Natural killer cell (primary cell): ENCODE measurements around the gene RUVBL1. TPM values are rescaled to one million over a fixed set of nuclear protein-coding genes. Genes with fewer than 3 reads are reported as not detected.

Source experiments
- ATAC-seq, 3 donors: fragments of 150-1000 bp in 2 of 3; fragments of 200-7000 bp in 1 of 3; cut with Tn5 transposase; 1 replicate in 1 of 3; 2 replicates in 2 of 3; pipeline ENCODE4 v1.10.0; 2021; ENCODE audit warnings: mild to moderate bottlenecking in 2 of 3, moderate library complexity in 2 of 3
- DNase-seq, 2 donors: peaks; one replicate each; pipeline versions ENCODE4 v3.0.0 to v3.0.0-alpha.2; 2013 to 2021; ENCODE audit warnings: mixed read lengths in 1 of 2
- H3K27ac ChIP-seq: one replicate; pipeline ENCODE4 v1.5.1; 2013; ENCODE audit warnings: mild to moderate bottlenecking, low read length
- H3K27me3 ChIP-seq: one replicate; pipeline ENCODE4 v1.6.1; 2013; ENCODE audit warnings: low read length; ENCODE audit not compliant: control insufficient read depth, insufficient read depth
- H3K36me3 ChIP-seq: one replicate; pipeline ENCODE4 v1.6.1; 2013; ENCODE audit warnings: low read length; ENCODE audit not compliant: control insufficient read depth, insufficient read depth
- H3K4me1 ChIP-seq: one replicate; pipeline ENCODE4 v1.6.1; 2013; ENCODE audit warnings: low read length; ENCODE audit not compliant: control insufficient read depth, insufficient read depth
- H3K4me3 ChIP-seq: one replicate; pipeline ENCODE4 v1.5.1; 2013; ENCODE audit warnings: low read length
- H3K9me3 ChIP-seq: one replicate; pipeline ENCODE4 v1.6.1; 2013; ENCODE audit warnings: low read length; ENCODE audit not compliant: control insufficient read depth, insufficient read depth
- H3K27ac Mint-ChIP-seq, 2 donors: one replicate each; pipeline ENCODE4 v1.8.0; 2022; ENCODE audit warnings: mild to moderate bottlenecking in 2 of 2, mixed read lengths in 2 of 2, moderate library complexity in 1 of 2
- H3K27me3 Mint-ChIP-seq, 2 donors: one replicate each; pipeline ENCODE4 v1.8.0; 2022; ENCODE audit warnings: low read depth in 2 of 2, mixed read lengths in 2 of 2
- H3K36me3 Mint-ChIP-seq: one replicate; pipeline ENCODE4 v1.8.0; 2022; ENCODE audit warnings: mixed read lengths
- H3K4me1 Mint-ChIP-seq, 2 donors: one replicate each; pipeline ENCODE4 v1.8.0; 2022; ENCODE audit warnings: mixed read lengths in 2 of 2
- H3K4me3 Mint-ChIP-seq: one replicate; pipeline ENCODE4 v1.8.0; 2022; ENCODE audit warnings: mild to moderate bottlenecking, moderate library complexity, mixed read lengths
- H3K9me3 Mint-ChIP-seq, 2 donors: one replicate each; pipeline ENCODE4 v1.8.0; 2022; ENCODE audit warnings: mixed read lengths in 2 of 2
- WGBS: methylation state at CpG from one replicate; pipeline ENCODE4 v1.1.7; 2013; ENCODE audit warnings: missing lambda C conversion rate; ENCODE audit not compliant: insufficient coverage; 5-methylcytosine and 5-hydroxymethylcytosine counted together
- intact Hi-C: fragments of 100-400 bp; cut with micrococcal nuclease; formaldehyde crosslinking; loops from one replicate; pipeline ENCODE4 v1.14.2; 2022
- total RNA-seq, 4 donors: library from RNA; stranded (reverse); fragments of 120-200 nt in 1 of 4; gene quantifications; one replicate each; pipeline versions ENCODE4 v1.2.3 to v1.2.4, GENCODE V29; 2013 to 2022
- TF ChIP-seq, protein P1 (sequence below): fragments of 200-600 bp; IDR thresholded peaks from one replicate; pipeline ENCODE4 v1.8.0; 2022; ENCODE audit warnings: antibody characterized with exemption

Gene RUVBL1
- total RNA-seq, 3 donors from 2014 or later (not counting 1 experiment from before 2014, with no cell fraction given): 11.9 to 18.5 (median 14.1) TPM

DNA sequence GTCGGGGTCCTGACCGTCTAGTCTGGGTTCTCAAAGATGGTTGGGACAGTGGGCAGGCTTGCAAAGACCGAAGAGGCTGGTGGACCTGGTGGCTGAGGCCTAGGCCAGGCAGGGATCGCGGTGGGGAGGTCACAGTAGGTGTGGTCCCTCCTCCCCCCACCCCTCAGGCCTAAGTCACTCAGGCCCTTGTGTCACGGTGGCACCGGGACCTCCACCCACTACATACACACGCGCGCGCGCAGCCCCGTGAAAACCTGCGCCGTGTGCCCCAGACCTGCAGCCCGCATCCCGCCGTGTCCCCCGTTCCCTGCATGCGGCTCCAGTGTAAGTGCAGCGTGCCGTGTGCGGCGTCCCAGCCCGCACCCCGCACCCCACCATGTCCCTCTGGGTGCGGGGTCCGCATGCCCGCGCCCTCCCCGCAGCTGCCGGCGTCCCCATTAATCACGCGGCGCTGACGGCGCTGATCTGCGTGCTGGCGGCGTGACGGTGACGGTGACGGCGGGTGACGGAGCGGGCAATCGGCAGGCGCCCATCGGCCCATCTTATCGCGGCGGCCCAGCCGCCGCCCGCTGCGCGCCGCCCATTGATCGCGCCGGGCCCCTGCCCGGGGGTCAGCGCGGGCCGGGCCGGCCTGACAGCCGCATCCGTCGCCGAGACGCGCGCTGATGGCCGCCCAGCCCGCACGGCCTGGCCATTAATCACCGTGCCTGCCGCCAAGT, 47.0 kb downstream of the RUVBL1 start:
- Mint-ChIP-seq H3K9me3 (no peaks in the 10 kb centered on the region), H3K4me1 (peaks cover 0 to 13% of the 10 kb centered on the region in 2 donors), H3K27me3 (no peaks in the 10 kb centered on the region), H3K36me3 (no peaks in the 10 kb centered on the region), H3K4me3 (peak overlapping the region; percentile 83), H3K27ac (peak overlapping the region in 1 of 2 donors; percentile 74)
- intact Hi-C loops: loop anchor here (5.0 kb wide), 1 partner anchor 531 kb away; no protein-coding TSS in a partner anchor
- TF ChIP-seq, protein P1, sequence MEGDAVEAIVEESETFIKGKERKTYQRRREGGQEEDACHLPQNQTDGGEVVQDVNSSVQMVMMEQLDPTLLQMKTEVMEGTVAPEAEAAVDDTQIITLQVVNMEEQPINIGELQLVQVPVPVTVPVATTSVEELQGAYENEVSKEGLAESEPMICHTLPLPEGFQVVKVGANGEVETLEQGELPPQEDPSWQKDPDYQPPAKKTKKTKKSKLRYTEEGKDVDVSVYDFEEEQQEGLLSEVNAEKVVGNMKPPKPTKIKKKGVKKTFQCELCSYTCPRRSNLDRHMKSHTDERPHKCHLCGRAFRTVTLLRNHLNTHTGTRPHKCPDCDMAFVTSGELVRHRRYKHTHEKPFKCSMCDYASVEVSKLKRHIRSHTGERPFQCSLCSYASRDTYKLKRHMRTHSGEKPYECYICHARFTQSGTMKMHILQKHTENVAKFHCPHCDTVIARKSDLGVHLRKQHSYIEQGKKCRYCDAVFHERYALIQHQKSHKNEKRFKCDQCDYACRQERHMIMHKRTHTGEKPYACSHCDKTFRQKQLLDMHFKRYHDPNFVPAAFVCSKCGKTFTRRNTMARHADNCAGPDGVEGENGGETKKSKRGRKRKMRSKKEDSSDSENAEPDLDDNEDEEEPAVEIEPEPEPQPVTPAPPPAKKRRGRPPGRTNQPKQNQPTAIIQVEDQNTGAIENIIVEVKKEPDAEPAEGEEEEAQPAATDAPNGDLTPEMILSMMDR: no peak
- no peak overlapping the region for H3K27ac ChIP-seq
- peaks cover 19% of the 10 kb centered on the region for H3K36me3 ChIP-seq
- H3K4me3 ChIP-seq: peak overlapping the region; percentile 33
- peaks cover 24% of the 10 kb centered on the region for H3K4me1 ChIP-seq
- 8% methylated on average over 79 of the region's 79 CpGs for WGBS
- no peaks in the 10 kb centered on the region for H3K9me3 ChIP-seq
- ATAC-seq: peak in 2 of 3 donors; percentile 25 to 43
- H3K27me3 ChIP-seq: peaks cover 4% of the 10 kb centered on the region
- peak; percentile 47 to 66 for DNase-seq

DNA sequence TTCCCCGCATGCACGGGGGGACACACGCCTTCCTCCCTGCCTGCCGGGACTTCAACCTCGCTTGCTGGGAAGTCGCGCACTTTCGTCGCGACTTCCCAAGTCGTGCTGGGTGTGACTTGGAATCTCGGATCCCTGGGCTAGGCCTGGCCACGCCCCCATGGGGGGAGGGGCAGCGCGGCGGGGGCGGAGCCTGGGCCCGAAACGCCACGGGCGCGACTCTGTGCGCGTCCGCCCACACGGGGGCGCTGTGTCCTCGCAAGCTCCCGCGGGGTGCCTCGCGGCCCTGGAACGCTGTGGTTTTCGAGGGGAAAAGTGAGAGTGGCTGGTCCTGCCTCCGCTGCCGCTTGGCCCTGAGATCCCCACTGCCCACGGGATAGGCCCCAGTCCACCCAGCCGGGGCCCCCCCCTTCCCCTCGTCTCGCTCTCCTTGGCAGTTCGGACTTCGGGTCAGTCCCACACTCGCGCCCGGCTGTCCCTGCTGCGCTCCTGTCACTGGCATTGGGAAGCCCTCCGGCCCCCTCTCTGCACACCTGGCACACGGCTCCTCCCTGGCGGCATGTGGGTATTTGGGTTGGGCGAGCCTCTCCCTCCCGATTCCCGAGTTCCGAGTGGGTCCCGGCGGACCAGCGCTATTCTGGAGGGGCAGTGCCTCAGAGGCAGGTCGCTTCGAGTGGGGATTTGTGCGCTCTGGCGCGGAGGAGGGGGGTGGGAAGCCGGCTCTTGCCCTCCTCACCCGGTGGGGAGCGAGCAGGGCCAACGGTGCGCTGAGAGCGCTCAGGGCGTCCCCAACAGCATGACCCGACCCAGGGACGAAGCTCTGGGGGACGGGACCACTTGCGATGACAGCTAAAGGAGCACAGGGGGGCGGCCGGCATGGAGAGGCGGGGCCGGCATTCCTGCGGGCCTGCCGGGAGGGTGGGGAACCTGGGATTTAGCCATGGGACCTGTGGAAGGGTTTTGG, 47.8 kb downstream of the RUVBL1 start:
- Mint-ChIP-seq H3K27ac (peak overlapping the region in 1 of 2 donors; percentile 74), H3K4me1 (peaks cover 0 to 13% of the 10 kb centered on the region in 2 donors), H3K27me3 (no peaks in the 10 kb centered on the region), H3K9me3 (no peaks in the 10 kb centered on the region), H3K4me3 (peak overlapping the region; percentile 83), H3K36me3 (no peaks in the 10 kb centered on the region)
- Histone ChIP-seq H3K27ac (no peak overlapping the region), H3K9me3 (no peaks in the 10 kb centered on the region), H3K4me1 (peaks cover 24% of the 10 kb centered on the region), H3K27me3 (peaks cover 4% of the 10 kb centered on the region), H3K4me3 (peak overlapping the region; percentile 33), H3K36me3 (peaks cover 23% of the 10 kb centered on the region)
- intact Hi-C loops: loop anchor here (1.0 to 5.0 kb wide), 2 partner anchors 47 to 531 kb away; partner anchors contain the start of gene RUVBL1
- DNase-seq: peak; percentile 89 to 94
- WGBS: 6% methylated on average over 78 of the region's 78 CpGs
- ATAC-seq: peak; percentile 91 to 96 (median 95)
- TF ChIP-seq, protein P1: peak; percentile 94

DNA sequence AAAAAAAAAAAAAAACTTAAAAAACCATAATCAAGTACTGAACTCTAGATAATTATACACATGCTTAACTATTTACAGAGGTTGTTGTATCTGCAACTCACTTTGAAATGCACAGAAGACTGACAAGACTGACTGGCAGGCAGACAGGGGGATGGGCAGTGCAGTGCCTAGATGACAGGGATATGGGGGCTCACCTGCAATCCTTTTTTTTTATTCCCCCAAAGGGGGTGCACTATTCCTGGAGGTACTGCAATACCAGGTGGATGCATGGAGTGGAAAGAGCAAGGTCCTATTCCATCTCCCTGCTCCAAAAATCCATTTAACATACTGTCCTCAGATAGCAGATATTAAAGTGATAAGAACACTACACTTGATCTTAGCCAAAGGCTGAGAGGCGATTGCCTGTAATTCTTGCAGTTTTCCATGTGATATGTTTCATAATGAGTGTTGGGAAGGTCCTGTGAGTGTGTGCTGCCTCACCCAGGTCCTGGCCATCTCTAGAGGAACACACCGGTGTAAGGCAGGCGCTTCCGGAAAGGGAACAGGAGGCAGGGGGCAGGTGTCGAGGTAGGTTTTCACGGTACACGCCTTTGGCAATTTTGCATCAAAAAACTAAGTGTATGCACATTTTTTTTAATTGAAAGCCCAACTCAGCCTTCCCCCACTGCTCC, 48.6 kb downstream of the RUVBL1 start:
- peaks cover 0 to 13% of the 10 kb centered on the region in 2 donors for H3K4me1 Mint-ChIP-seq
- Histone ChIP-seq H3K27me3 (peaks cover 4% of the 10 kb centered on the region), H3K4me3 (no peak overlapping the region), H3K27ac (no peak overlapping the region), H3K9me3 (no peaks in the 10 kb centered on the region), H3K4me1 (peaks cover 24% of the 10 kb centered on the region), H3K36me3 (peaks cover 29% of the 10 kb centered on the region)
- intact Hi-C loops: loop anchor here (1.0 to 5.0 kb wide), 2 partner anchors 48 to 532 kb away; partner anchors contain the start of gene RUVBL1
- H3K27me3 Mint-ChIP-seq: no peaks in the 10 kb centered on the region
- H3K9me3 Mint-ChIP-seq: no peaks in the 10 kb centered on the region
- TF ChIP-seq, protein P1: no peak
- DNase-seq: no peak
- peak overlapping the region; percentile 55 for H3K4me3 Mint-ChIP-seq
- no peaks in the 10 kb centered on the region for H3K36me3 Mint-ChIP-seq
- H3K27ac Mint-ChIP-seq: peak overlapping the region in 1 of 2 donors; percentile 74
- ATAC-seq: no peak
- 43% methylated on average over 7 of the region's 7 CpGs for WGBS
